Left renal pelvis (tissue), 4 donors: ENCODE data around the gene LGR6. TPM values are rescaled to one million over a fixed set of nuclear protein-coding genes. Genes with fewer than 3 reads are reported as not detected.

Experiments used
- DNase-seq, 4 donors: peaks; one replicate each; pipeline ENCODE4 v3.0.0-alpha.2; 2013; ENCODE audit warnings: low read depth in 4 of 4, low spot score in 3 of 4
- polyA plus RNA-seq, 4 donors: library from polyadenylated mRNA; unstranded; fragments of 120-200 nt; gene quantifications; one replicate each; pipeline ENCODE4 v1.2.1, GENCODE V29; 2013; ENCODE audit not compliant: insufficient read length in 4 of 4

LGR6 gene
- polyA plus RNA-seq, 4 donors = 0.76 to 1.4 (median 0.82) TPM

- DNase-seq = no peak
Observed at GRCh38 chr1:202217951-202218350, 24.4 kb downstream of the LGR6 start.

- DNase-seq = no peak
Observed at GRCh38 chr1:202220733-202221132, 27.1 kb downstream of the LGR6 start.

- no peak for DNase-seq
Observed at GRCh38 chr1:202221911-202222909, 28.6 kb downstream of the LGR6 start.

GRCh38 chr1:202223121-202223860 lies 29.7 kb downstream of the LGR6 start:
- no peak for DNase-seq

- no peak for DNase-seq
Observed at GRCh38 chr1:202224453-202224852, 30.9 kb downstream of the LGR6 start.

- no peak for DNase-seq
Observed at GRCh38 chr1:202225131-202225530, 31.5 kb downstream of the LGR6 start.

- DNase-seq = no peak
Observed at GRCh38 chr1:202227053-202227672, 33.6 kb downstream of the LGR6 start.

GRCh38 chr1:202227997-202228401 lies 34.4 kb downstream of the LGR6 start:
- no peak for DNase-seq

GRCh38 chr1:202228484-202229122 lies 35.0 kb downstream of the LGR6 start:
- no peak for DNase-seq

DNA sequence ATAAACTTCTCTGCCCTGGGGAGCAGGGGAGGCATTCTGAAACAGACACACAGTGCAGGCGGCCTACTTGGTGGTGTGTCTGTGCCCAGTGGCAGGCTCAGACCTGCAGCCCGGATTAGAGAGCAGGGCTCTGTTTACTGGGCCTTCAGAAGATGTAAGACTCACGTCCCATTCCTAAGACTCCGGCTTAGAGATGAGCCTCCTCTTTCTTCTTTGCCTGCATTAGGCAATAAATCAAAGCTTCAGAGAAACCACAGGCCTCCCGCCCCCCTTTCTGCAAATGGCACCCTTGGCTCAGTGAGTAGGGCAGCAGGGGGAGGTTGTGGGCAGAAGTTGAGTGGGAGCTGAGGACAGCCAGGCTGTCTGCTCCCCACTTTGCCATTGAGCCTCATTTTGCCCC lies 35.8 kb downstream of the LGR6 start:
- no peak for DNase-seq

- DNase-seq = no peak
Observed at GRCh38 chr1:202230061-202230938, 36.7 kb downstream of the LGR6 start.

DNA sequence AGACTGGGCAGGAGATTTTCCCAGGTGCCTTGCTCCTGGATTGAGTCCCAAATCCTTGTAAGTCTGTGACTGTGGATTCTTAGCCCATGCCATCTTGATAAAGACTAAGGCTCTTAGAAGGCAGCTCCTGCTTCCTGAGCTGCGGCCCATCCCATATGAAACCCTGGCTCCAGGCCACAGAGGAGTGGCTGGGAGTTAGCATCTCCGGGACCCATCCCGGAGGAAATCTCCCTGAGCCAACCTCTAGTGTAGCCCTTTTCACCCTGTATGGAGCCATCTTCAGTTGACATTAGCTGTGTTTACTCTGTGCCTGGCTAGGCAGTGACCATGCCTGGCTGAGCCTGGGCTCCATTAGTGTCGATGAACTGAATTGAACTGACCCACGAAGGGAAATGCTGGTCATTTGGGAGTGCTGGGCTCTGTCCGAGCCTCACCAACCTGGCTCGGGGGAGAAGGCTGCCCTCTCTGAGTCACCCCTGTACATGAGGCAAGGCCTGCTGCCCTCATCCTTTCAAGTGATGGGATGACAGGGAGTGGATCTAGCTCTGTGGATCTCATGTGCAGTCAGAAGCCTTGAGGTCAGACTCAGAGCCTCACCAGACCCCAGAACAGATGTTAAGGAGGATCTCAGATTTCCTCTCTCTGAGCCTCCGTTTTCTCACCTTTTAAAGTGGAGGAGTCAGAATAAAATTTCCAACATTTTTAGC lies 37.5 kb downstream of the LGR6 start:
- no peak for DNase-seq

DNA sequence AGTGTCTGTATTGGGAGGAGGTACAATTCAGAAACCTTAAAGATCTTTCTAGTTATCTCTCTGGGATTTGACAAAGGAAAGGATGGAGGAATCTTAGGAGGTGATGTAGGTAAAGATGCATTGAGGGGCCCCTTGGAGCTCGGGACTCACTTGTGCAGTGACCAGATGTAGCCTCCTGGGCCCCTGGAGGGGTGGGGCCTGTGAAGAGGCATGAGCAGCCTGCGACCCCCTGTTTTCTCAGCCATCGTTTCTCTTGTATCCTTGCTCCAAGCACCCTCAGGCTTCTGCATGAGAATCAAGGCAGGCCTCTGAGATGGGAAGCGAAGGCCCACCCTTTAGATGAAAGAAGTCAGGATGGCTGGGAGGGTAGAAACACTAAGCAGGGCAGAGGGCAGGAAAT lies 39.6 kb downstream of the LGR6 start:
- DNase-seq = no peak

GRCh38 chr1:202233804-202234203 lies 40.2 kb downstream of the LGR6 start:
- no peak for DNase-seq

- no peak for DNase-seq
Observed at GRCh38 chr1:202234331-202235002, 40.9 kb downstream of the LGR6 start.

- no peak for DNase-seq
Observed at GRCh38 chr1:202235003-202235660, 41.5 kb downstream of the LGR6 start.

- no peak for DNase-seq
Observed at GRCh38 chr1:202235856-202236837, 42.5 kb downstream of the LGR6 start.
